Neural crest cell (in vitro differentiated cells): Measurements from ENCODE around the gene B4GALT2. TPM values are rescaled to one million over a fixed set of nuclear protein-coding genes. Genes with fewer than 3 reads are reported as not detected.

Source experiments
- DNase-seq: peaks from one replicate; pipeline ENCODE4 v3.0.0; 2021; ENCODE audit warnings: low read depth, mixed read lengths, low spot score
- H3K27ac Mint-ChIP-seq: one replicate; pipeline ENCODE4 v1.8.0; 2021; ENCODE audit warnings: mild to moderate bottlenecking, mixed read lengths; ENCODE audit not compliant: unreplicated experiment
- H3K27me3 Mint-ChIP-seq: 2 replicates; pipeline ENCODE4 v1.8.0; 2021; ENCODE audit warnings: low read depth, mild to moderate bottlenecking, mixed read lengths
- H3K36me3 Mint-ChIP-seq: 2 replicates; pipeline ENCODE4 v1.8.0; 2021; ENCODE audit warnings: low read depth, mild to moderate bottlenecking, mixed read lengths
- H3K4me1 Mint-ChIP-seq: 2 replicates; pipeline ENCODE4 v1.8.0; 2021; ENCODE audit warnings: mixed read lengths
- H3K4me3 Mint-ChIP-seq: one replicate; pipeline ENCODE4 v1.8.0; 2021; ENCODE audit warnings: mild to moderate bottlenecking, mixed read lengths
- H3K9me3 Mint-ChIP-seq: 2 replicates; pipeline ENCODE4 v1.8.0; 2021; ENCODE audit warnings: mixed read lengths
- total RNA-seq: library from RNA; stranded (reverse); gene quantifications from 2 replicates; pipeline ENCODE4 v1.2.1, GENCODE V29; 2021
- TF ChIP-seq, protein P1 (sequence below): fragments of 200-600 bp; sonication (generic); conservative IDR thresholded peaks from 2 replicates; pipeline ENCODE4 v1.5.0; 2021; ENCODE audit warnings: antibody characterized with exemption, mild to moderate bottlenecking

The B4GALT2 gene
- total RNA-seq, 1 donor from 2014 or later: 88.7 TPM

DNA sequence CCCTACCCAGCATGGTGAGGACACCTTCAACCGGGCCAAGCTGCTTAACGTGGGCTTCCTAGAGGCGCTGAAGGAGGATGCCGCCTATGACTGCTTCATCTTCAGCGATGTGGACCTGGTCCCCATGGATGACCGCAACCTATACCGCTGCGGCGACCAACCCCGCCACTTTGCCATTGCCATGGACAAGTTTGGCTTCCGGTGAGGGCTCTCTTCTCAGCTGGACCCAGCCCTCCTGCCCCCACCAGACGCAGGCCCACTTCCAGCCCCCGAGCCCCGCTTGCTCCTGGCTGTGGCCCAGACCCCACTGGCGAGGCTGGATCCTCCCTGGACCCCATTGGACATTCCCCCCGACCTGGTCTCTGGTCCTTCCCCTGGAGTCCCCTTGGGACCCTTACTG is 5.8 kb downstream of the B4GALT2 start:
- no peak for DNase-seq

DNA sequence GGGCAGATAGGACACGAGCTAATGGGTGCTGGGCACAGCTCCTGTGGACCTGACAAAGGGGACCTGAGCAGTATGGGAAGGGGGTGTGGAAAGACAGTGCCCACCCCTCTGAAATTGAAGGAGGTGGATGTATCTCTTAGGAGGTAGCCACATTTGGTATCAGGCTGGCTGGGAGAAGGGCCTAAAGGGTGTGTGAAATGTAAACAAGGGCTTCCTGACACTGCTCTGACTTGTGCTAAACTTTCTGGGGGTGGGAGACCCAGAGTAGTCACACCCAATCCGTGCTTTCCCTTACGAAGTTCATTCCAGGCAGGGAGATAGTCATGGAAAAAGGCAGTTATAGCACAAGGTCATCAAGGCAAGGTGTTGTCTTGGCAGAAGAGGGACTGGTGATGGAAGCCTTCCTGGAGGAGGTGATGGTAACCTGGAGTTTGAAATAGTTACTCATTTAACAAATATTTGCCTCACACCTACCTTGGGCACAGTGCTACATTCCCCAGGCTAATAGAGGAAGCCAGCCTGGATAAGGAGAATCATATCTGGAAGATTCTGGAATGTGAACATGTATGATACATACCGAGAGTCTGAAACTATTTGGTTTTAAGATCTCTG is 7.1 kb downstream of the B4GALT2 start:
- peak overlapping the region; percentile 31 for H3K4me3 Mint-ChIP-seq
- DNase-seq: no peak
- H3K36me3 Mint-ChIP-seq: peaks cover 4% of the 10 kb centered on the region
- H3K27me3 Mint-ChIP-seq: no peaks in the 10 kb centered on the region
- no peaks in the 10 kb centered on the region for H3K9me3 Mint-ChIP-seq
- H3K27ac Mint-ChIP-seq: no peak overlapping the region
- peaks cover 11% of the 10 kb centered on the region for H3K4me1 Mint-ChIP-seq
- TF ChIP-seq, protein P1, sequence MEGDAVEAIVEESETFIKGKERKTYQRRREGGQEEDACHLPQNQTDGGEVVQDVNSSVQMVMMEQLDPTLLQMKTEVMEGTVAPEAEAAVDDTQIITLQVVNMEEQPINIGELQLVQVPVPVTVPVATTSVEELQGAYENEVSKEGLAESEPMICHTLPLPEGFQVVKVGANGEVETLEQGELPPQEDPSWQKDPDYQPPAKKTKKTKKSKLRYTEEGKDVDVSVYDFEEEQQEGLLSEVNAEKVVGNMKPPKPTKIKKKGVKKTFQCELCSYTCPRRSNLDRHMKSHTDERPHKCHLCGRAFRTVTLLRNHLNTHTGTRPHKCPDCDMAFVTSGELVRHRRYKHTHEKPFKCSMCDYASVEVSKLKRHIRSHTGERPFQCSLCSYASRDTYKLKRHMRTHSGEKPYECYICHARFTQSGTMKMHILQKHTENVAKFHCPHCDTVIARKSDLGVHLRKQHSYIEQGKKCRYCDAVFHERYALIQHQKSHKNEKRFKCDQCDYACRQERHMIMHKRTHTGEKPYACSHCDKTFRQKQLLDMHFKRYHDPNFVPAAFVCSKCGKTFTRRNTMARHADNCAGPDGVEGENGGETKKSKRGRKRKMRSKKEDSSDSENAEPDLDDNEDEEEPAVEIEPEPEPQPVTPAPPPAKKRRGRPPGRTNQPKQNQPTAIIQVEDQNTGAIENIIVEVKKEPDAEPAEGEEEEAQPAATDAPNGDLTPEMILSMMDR: no peak

More for the DNA sequence above, 5.8 kb downstream of the B4GALT2 start:
- Mint-ChIP-seq H3K27me3 (no peaks in the 10 kb centered on the region), H3K36me3 (peaks cover 8% of the 10 kb centered on the region), H3K27ac (no peak overlapping the region), H3K9me3 (no peaks in the 10 kb centered on the region), H3K4me3 (no peak overlapping the region), H3K4me1 (peaks cover 20% of the 10 kb centered on the region)
- TF ChIP-seq, protein P1: no peak

DNA sequence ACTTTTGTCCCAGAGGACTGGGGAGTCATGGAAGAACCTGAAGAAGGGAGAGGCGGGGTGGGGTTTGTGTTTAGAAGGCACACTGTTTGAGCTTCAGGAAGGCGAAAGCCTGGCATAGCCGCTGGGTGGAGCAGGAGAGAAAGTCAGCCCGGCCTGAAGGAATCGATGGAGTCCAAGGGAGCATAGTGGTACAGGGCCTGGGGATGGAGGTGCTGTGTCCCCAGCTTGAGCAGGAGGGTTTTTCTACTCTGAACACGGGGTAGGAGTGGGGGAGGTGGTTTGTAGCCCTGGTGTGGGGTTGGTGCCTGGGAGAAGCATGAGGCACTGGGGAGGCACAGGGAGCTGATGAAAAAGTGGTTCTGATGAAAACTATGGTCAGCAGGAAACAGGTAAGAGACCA is 7.7 kb downstream of the B4GALT2 start:
- H3K27ac Mint-ChIP-seq: no peak overlapping the region
- peak overlapping the region; percentile 19 for H3K4me3 Mint-ChIP-seq
- no peaks in the 10 kb centered on the region for H3K9me3 Mint-ChIP-seq
- peaks cover 16% of the 10 kb centered on the region for H3K4me1 Mint-ChIP-seq
- no peak for DNase-seq
- peaks cover 4% of the 10 kb centered on the region for H3K36me3 Mint-ChIP-seq
- H3K27me3 Mint-ChIP-seq: no peaks in the 10 kb centered on the region
- TF ChIP-seq, protein P1: no peak

DNA sequence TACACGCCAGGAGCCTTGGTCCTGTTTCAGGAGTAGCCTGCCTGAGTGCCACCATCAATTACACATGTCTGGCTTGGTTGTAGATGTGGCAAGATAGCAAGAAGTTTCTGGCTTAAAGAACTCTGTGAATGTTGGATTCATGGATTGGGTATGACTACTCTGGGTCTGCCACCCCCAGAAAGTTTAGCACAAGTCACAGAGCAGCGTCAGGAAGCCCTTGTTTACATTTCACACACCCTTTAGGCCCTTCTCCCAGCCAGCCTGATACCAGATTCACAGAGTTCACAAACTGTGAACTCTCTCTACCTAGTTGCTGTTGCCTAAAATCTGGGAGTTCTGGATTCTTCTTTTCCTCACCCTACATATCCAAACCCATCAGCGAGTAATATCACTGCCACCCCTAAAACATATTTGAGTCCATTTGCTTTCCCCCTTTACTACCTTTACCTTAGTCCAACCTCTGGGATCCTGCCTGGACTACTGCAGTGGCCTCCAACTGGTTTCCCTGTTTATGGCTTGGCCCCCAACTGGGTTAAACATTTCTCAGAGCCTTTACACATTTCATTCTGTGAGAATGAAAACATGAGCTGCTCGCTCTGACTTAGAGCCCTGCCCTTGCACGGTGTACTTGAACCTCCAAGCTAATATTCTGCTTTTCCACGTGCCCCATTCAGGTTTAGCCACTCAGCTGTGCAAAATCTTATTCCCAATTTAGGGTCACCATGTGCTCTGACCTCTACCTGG is 8.3 kb downstream of the B4GALT2 start:
- TF ChIP-seq, protein P1: no peak
- H3K27me3 Mint-ChIP-seq: no peaks in the 10 kb centered on the region
- no peak overlapping the region for H3K27ac Mint-ChIP-seq
- peaks cover 4% of the 10 kb centered on the region for H3K36me3 Mint-ChIP-seq
- H3K4me1 Mint-ChIP-seq: peaks cover 16% of the 10 kb centered on the region
- H3K9me3 Mint-ChIP-seq: no peaks in the 10 kb centered on the region
- DNase-seq: no peak
- peak overlapping the region; percentile 49 for H3K4me3 Mint-ChIP-seq

DNA sequence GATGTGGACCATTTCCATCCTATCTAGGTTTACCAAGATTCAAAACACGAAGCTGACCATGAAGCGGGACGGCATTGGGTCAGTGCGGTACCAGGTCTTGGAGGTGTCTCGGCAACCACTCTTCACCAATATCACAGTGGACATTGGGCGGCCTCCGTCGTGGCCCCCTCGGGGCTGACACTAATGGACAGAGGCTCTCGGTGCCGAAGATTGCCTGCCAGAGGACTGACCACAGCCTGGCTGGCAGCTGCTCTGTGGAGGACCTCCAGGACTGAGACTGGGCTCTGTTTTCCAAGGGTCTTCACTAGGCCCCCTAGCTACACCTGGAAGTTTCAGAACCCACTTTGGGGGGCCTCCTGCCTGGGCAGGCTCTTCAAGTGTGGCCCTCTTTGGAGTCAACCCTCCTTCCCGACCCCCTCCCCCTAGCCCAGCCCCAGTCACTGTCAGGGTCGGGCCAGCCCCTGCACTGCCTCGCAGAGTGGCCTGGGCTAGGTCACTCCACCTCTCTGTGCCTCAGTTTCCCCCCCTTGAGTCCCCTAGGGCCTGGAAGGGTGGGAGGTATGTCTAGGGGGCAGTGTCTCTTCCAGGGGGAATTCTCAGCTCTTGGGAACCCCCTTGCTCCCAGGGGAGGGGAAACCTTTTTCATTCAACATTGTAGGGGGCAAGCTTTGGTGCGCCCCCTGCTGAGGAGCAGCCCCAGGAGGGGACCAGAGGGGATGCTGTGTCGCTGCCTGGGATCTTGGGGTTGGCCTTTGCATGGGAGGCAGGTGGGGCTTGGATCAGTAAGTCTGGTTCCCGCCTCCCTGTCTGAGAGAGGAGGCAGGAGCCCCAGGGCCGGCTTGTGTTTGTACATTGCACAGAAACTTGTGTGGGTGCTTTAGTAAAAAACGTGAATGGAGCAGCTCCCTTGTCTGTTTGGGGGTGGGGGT is 11.5 kb downstream of the B4GALT2 start:
- no peak for DNase-seq
- Mint-ChIP-seq H3K27ac (no peak overlapping the region), H3K27me3 (peaks cover 4% of the 10 kb centered on the region), H3K9me3 (no peaks in the 10 kb centered on the region), H3K36me3 (no peaks in the 10 kb centered on the region), H3K4me1 (peaks cover 15% of the 10 kb centered on the region), H3K4me3 (peak overlapping the region; percentile 90)
- TF ChIP-seq, protein P1: no peak
